ENCODE data around the gene CDH15.

CDH15 gene

DNA sequence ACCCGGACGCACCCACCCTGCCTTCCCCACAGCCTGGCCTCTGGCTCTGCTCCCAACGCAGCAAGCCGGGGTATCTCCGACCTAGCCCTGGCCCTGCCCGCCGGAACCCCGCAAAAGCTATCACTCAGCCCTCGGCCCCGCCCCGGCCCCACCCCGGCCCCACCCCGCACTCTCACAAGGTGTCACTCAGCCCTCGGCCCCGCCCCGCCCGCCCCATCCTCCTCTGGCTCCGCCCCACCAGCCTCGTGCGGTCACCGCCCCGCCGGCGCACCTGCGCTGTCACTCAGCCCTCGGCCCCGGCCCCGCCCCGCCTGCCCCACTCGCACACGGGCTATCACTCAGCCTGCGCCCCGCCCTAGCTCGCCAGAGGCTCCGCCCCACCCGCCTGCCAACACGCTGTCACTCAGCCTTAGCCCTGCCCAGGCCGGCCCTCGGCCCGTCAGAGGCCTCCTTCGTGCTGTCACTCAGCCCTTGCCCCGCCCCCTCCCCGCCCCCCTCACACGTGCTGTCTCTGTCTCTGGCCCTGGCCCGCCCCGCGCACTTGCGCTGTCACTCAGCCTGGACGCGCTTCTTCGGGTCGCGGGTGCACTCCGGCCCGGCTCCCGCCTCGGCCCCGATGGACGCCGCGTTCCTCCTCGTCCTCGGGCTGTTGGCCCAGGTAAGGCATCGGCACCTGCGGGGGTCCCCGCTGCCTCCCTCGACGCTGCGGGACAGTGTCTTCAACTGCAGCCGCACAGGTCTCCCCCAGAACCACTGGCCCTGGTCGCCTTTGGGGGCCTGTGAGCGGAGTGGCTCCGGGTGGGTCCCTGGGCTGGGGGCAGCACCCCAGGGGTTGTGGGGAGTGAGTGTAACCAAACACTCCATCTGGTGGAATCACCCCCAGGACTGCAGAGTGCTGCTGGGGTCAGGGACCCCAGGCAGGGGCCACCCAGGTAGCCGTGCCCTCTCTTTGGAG is at the start of gene CDH15:
TSS of gene CDH15 (plus strand) at position 533 of the 955 bp plus-strand sequence. CDS start at position 617, 84 bp downstream.
- no peak for DNase-seq (ENCODE audit: low read depth in 2 of 2)

- no peak for DNase-seq (ENCODE audit: low read depth in 2 of 2)
Measured at GRCh38 chr16:89122322-89122851, 49.2 kb upstream of the CDH15 start.

DNA sequence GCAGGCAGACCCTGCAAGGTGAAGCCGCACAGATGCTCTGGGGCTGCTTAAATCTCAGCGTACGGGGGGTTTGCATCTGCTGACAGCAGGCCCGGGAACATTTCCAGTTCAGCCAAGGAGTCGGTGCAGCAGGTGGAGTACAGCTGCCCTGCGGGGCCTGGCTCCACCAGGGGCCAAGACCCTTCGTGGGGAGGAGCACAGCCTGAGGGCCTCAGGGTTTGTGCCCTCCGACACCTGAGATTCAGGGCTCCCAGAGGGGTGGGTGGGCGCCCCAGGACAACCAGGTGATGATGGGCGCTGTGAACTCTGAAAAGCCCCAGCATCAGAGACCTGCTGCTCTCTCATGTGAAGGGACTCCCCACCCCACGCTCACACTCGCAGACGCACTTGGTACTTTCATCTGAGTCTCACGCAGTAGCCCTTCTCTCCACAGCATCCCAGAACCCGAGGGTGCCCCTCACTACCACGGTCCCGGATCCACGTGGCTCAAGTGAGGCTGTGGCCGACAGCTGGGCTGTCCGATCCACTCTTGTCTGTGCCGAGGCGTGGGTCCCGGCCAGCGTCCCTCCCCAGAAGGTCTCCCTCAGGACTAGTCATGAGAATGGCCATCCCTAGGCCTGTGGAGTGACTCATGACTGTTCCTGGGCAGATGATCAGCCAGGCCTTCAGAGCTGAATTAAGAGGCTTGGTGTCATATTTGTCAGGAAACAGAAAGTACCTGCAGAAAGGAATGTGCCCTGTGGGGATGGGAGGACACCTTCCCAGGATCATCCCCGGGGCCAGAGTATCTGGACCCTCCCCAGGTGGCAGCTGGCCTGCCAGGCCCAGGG is 48.3 kb upstream of the CDH15 start:
- DNase-seq (ENCODE audit: low read depth in 2 of 2) = no peak

GRCh38 chr16:89123831-89124100 is 47.8 kb upstream of the CDH15 start:
- DNase-seq (ENCODE audit: low read depth in 2 of 2) = no peak

DNA sequence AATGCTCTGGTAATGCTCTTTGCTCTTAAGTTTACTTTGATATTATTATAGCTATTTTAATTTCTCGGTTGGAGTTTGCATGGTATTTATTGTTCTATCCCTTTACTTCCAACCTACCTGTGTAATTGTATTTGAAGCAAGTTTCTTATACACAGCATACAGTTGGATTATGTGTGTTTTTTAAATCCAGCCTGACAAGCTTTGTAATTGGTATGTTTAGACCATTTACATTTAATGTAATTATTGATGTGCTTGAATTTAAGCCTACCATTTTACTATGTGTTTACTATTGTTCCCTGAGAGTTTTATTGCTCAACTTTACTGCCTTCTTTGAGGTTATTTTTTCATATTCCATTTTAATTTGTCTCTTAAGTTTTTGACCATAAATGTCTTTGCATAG is 42.2 kb upstream of the CDH15 start:
- no peak for DNase-seq (ENCODE audit: low read depth in 2 of 2)

DNA sequence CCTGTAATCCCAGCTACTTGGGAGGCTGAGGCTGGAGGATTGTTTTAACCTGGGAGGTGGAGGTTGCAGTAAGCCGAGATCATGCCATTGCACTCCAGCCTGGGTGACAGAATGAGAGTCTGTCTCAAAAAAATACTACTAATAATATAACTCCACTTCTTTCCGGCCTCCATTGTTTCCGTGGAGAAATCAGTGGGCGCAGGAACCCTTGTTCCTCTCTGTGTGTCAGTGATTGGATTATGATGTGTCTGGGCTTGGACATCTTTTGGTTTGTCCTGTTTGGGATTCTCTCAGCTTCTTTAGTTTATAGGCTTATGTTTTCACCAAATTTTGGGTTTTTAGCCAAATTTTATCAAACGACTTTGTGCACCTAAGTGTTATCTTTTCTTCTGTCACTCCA is 41.1 kb upstream of the CDH15 start:
- DNase-seq (ENCODE audit: low read depth in 2 of 2) = no peak

GRCh38 chr16:89131783-89132182 is 39.8 kb upstream of the CDH15 start:
- no peak for DNase-seq (ENCODE audit: low read depth in 2 of 2)

GRCh38 chr16:89132194-89133005 is 39.1 kb upstream of the CDH15 start:
- DNase-seq (ENCODE audit: low read depth in 2 of 2) = no peak

GRCh38 chr16:89133457-89134127 is 38.0 kb upstream of the CDH15 start:
- DNase-seq (ENCODE audit: low read depth in 2 of 2) = no peak

GRCh38 chr16:89134269-89134668 is 37.3 kb upstream of the CDH15 start:
- no peak for DNase-seq (ENCODE audit: low read depth in 2 of 2)

GRCh38 chr16:89135166-89135565 is 36.4 kb upstream of the CDH15 start:
- DNase-seq (ENCODE audit: low read depth in 2 of 2) = no peak

DNA sequence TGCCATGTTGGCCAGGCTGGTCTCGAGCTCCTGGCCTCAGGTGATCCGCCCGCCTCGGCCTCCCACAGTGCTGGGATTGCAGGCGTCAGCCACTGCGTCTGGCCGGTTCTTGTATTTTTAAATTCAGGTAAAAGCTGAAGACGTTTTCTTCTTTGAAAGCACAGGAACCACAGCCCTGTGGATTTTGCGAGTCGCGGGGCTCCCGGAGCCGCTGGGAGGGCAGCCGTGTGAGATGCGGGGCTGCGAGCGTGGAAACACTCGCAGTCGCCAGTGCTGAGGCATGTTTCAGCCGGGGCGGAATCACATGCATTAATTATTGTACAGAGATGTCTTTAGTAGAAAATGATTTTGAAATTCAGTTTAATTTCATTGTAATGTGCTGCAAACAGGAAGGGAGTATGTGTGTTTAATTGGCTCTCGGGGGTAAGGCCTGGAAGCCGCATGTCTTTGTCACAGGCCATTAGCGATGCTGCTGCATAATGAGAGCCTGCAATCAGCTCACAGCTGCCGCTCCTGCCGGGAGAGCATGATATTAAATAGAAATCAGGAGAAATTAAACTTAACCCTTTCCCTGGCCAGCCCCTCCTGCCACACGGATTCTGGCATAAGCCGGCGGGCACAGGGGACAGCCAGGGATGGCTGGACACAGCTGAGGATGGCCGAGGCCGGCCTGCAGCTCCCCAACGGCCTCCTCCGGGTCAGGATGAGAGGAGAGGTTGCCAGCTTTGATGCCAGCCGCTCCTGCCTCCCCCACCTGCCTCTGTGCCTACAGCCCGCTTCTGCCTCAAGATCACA is 35.4 kb upstream of the CDH15 start:
- DNase-seq (ENCODE audit: low read depth in 2 of 2) = no peak

- DNase-seq (ENCODE audit: low read depth in 2 of 2) = no peak
Measured at GRCh38 chr16:89136931-89137330, 34.6 kb upstream of the CDH15 start.

GRCh38 chr16:89137666-89138512 is 33.7 kb upstream of the CDH15 start:
- DNase-seq (ENCODE audit: low read depth in 2 of 2) = no peak

DNA sequence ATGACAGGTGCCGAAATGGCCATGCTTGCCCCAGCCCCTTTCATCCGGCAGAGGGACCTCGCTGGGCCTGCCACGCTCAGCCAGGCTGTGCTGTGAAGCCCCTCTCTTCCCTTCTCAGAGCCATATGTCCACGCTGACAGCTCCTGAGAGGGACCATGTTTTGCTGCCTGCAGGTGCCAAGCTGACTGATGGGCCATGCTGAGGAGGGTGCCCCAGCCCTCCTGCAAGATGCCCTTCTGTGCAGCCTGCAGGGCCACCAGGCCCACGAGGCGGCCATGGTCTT is 33.1 kb upstream of the CDH15 start:
- no peak for DNase-seq (ENCODE audit: low read depth in 2 of 2)

DNA sequence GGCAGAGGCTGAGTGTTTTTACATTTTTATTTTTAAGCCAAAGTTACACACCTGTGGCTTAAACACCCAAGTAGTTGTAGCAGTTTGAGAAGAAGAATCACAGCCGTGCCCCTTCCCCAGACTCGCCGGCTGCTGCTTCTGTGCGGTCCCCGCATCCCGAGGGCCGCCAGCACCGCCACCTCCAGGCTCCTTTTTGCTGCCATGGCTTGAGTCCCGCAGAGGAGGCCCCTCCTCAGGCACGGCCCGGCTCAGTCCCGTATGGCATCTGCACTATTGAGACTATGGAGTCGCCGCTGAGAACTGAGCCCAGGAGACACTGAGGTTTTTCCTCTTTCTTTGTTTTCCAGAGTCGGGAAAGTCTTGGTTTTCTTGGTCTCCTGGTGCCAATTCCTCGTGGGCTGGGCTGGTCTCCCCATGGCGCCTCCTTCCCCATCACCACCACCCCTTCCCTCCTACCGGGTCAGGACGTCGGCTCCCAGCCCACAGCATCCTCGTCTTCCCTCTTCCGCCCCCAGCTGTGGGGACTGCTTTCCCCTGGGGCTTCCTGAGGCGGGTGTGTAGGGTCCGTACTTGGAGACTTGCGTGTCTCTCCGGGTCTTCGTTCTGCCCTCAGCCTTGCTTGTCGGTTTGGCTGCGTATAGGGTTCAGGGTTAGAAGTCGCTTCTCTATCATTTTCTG is 32.6 kb upstream of the CDH15 start:
- DNase-seq (ENCODE audit: low read depth in 2 of 2) = no peak

- DNase-seq (ENCODE audit: low read depth in 2 of 2) = no peak
Measured at GRCh38 chr16:89139907-89140361, 31.6 kb upstream of the CDH15 start.

GRCh38 chr16:89140401-89140800 is 31.1 kb upstream of the CDH15 start:
- no peak for DNase-seq (ENCODE audit: low read depth in 2 of 2)

Data from fibroblast of skin of left biceps (primary cell).